Stimulated activated CD8-positive, alpha-beta memory T cell treated with anti-CD3 and anti-CD28 coated beads, Interleukin-12 subunit alpha, Interleukin-12 subunit beta, amount 100 ng/mL, for 24 hours (primary cell): ENCODE measurements around the gene TNFAIP2.

Source experiments
- DNase-seq: peaks from one replicate; pipeline ENCODE4 v3.0.0-alpha.2; 2020; ENCODE audit errors: extremely low read depth

TNFAIP2 gene

DNA sequence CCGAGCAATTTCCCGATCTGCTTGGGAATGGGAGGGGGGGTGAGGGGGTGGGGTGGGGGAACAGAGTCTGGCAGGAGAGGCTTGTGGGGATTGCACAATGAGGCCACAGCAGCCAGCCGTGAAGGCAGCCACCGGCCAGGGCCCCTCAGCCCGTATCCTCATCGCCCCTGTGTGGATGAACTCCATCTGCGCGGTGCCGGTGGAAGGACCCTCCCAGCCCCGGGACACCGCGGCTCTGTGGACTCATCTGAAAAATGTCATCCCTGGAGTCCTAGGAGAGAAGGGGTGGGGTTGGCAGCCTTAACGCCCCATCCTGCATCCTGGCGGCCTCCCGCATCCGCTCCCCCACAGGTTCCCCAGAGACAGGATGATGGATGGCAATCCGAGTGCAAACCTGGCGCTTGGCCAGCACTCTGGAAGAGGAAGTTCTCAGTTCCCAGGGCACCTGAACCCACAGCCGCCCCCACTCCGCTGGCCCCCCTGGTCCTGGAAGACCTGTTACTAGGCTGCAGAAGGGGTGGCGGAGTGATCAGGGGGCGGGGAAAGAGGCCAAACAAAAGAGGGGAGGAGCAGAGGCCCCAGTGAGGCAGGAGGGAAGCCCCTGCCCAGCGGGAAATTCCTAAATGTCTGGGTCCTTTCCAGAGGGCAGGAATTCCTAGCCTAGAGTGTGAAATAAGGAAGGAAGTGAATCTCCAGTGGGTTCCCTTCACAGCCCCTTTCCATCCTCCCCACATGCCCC lies 1.2 kb upstream of the TNFAIP2 start:
- DNase-seq: no peak

DNA sequence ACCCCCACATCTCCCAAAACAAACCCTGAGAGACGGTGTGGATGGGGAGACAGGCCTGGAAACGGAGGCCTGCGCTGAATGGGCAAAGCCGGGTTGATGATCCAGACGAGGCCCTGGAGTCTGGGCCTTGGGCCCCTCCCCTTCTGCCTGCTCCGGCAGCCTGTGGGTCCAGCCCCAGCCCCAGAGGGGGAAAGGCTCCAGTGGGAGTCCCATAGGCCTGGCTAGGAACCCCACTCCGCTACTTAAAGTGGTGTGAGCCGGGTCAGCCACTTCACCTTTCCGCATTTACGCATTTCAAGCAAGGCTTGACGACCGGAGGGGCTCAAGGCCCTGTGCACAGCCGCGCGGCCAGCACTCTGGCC lies 695 bp upstream of the TNFAIP2 start:
- DNase-seq: no peak

GRCh38 chr14:103123634-103124500 lies 606 bp downstream of the TNFAIP2 start:
- no peak for DNase-seq

- DNase-seq: no peak
Measured at GRCh38 chr14:103124501-103125001, 1.3 kb downstream of the TNFAIP2 start.

GRCh38 chr14:103125098-103126070 lies 2.1 kb downstream of the TNFAIP2 start:
- no peak for DNase-seq

- no peak for DNase-seq
Measured at GRCh38 chr14:103126088-103126872, 3.0 kb downstream of the TNFAIP2 start.

DNA sequence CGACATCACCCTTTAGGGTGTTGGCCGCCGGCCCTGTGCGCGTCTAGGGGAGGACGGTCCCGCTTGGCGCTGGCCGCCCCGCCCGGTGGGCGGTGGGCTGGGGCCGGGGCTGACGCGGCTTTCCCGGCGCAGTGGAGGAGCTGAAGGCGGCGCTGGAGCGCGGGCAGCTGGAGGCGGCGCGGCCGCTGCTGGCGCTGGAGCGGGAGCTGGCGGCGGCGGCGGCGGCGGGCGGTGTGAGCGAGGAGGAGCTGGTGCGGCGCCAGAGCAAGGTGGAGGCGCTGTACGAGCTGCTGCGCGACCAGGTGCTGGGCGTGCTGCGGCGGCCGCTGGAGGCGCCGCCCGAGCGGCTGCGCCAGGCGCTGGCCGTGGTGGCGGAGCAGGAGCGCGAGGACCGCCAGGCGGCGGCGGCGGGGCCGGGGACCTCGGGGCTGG lies 3.6 kb downstream of the TNFAIP2 start:
- DNase-seq: no peak

GRCh38 chr14:103127356-103127755 lies 4.1 kb downstream of the TNFAIP2 start:
- no peak for DNase-seq

DNA sequence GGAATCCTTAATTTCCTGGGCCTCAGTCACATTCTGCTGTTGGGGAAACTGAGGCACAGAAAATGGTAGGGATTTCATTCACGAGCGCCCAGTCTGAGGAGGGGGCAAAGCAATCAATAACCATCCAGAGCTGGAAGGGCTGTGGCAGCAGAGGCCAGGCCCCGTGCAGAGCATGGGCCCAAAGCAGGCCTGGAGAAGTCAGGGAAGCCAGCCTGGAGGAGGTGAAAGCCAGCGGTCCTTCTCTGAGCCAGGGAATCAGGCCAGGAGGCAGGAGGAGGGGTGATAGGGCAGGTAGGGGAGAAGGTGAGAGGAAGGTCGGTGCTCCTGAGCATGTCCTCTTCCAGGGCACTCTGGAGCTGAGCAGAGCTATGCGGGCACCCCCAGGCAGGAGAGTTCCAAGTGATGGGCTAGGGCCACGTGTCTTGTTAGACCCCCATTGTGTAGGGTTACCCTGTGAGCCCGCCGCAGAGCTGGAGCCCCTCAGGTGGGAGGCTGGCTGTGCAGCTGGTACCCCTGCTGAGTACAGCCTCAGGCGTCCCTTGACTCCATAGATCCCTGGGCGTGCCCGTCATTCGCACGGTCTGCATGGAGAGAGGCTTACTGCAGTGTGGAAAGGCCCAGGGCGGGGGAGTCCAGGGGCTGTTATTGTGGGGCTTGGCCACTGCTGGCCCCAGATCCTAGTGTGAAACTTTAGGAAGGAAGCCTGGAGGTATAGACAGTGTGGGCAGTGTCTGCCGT lies 4.8 kb downstream of the TNFAIP2 start:
- DNase-seq: no peak

DNA sequence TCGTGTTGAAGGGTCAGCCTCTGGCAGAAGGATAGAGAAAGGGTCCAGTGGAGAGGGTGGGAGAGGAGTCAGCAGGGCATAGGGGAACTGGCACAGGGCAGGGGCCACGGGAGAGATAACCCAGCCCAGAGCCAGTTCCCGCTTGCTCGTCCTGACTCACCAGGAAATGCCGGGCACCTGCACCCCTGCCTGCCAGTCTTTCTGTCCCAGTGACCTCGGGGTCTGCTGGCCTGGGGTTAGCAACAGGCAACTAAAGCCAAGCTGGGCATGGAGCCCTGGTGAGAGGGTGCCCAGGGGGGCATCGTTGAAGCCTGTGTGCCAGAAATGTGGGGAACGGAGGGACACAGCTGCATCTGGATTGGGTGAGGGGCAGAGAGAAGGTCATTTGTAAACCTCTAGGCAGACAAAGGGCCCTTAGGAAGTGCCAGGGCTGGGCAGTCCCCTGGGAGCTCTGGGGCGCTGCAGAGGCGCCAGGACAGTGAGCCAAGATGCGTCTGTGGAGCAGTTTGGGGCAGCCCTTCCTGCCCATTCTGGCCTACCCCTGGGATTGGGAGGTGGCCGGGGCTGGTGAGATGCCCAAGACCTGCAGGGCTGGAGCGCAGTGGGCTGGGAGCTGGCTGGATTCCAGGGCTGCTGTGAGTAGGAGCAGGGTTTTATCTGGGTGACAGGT lies 5.5 kb downstream of the TNFAIP2 start:
- no peak for DNase-seq

DNA sequence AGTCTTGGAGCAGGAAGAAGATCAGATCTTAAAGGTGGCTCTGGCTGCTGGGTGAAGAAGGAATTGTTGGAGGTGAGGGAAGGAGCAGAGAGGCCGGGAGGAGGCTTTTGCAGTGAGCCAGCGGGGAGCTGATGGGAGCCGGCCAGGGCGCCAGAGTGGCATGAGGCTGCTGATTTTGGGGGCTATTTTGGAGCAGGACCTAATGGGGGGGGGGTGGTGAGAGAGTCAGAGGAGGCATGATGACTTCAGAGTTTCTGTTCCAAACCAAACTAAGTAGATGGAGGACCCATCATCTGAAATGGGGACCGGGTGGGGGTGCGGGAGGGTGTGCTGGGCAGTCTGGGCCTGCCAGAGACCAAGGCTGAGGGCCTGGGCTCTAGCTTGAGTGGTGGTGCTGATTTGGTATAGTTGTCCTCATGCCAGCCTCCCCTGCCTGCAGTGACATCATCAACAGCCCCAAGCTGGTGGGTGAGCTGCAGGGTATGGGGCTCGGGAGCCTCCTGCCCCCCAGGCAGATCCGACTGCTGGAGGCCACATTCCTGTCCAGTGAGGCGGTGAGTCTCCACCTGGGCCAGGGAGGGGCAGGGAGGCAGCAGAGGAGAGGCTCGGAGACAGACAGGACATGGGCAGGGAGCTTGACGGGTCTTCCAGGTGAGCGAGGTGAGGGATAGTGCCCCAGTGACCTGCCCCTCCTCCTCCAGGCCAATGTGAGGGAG lies 6.2 kb downstream of the TNFAIP2 start:
- no peak for DNase-seq

DNA sequence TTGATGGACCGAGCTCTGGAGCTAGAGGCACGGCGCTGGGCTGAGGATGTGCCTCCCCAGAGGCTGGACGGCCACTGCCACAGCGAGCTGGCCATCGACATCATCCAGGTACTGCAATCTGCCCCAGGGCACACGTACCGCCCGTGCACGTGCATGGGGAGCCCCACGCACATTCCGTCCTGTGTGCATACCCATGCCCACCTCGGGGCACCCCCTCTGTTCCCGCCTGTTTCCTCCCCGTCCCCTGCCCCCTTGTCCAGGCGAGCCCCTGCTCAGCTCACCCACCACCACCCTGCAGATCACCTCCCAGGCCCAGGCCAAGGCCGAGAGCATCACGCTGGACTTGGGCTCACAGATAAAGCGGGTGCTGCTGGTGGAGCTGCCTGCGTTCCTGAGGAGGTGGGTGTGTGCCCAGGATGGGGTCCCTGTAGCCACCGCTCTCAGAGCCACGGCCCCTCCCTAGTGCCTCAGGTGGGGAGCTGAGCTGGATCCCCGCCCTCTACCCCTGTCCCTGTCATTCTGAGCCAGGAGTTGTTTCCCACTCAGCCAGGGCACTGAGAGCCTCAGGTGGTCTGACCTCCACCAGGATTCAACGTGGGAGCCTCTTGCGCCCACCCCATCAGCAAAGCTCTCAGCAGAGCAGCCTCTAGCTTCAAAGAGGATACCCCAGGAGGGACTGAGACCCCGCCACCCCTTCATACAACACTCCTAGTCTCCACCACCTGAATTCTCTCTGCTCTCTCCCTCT lies 6.9 kb downstream of the TNFAIP2 start:
- DNase-seq: no peak

GRCh38 chr14:103130965-103131364 lies 7.7 kb downstream of the TNFAIP2 start:
- no peak for DNase-seq

DNA sequence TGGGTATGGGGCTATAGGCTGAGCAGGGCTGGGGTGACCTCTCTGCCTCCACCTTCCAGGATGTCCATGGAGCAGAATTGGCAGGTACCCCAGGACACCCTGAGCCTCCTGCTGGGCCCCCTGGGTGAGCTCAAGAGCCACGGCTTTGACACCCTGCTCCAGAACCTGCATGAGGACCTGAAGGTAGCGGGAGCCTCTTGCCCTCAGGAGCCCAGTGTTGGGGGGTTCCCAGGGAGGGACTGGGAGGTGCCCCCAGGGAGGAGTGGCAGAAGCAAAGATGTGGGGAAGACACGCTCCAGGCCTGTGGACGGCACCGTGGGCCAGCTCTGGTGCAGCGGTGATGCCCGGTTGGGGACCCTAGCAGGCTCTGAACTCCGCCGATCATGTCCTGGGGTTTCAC lies 8.3 kb downstream of the TNFAIP2 start:
- DNase-seq: no peak

DNA sequence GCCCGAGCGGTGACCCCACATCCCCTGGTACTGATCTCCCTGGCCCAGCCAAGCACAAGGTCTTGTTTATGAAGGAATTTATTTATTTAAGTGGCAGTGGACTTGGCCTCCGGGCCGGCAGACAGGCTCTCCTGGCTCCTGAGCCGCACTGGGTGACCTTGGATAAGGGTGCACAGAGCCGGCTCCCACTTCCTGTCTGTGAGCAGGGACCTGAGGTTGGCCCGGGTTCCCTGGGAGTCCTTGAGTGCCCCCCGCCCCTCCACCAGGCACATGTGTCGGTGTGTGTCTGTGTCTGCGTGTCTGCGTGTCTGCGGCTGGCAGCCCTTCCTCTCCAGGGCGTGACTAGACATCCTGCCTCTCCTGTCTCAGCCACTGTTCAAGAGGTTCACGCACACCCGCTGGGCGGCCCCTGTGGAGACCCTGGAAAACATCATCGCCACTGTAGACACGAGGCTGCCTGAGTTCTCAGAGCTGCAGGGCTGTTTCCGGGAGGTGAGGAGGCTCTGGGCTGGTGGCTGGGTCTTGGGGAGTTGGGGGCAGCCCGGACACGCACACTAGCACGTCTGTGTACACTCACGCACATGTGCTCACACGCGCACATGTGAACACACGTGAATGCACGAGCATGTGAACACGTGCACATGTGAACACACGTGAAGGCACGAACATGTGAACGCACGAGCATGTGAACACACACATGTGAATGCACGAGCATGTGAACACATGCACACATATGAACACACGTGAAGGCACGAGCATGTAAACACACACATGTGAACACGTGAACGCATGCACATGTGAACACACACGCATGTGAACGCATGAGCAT lies 9.3 kb downstream of the TNFAIP2 start:
- DNase-seq: no peak

DNA sequence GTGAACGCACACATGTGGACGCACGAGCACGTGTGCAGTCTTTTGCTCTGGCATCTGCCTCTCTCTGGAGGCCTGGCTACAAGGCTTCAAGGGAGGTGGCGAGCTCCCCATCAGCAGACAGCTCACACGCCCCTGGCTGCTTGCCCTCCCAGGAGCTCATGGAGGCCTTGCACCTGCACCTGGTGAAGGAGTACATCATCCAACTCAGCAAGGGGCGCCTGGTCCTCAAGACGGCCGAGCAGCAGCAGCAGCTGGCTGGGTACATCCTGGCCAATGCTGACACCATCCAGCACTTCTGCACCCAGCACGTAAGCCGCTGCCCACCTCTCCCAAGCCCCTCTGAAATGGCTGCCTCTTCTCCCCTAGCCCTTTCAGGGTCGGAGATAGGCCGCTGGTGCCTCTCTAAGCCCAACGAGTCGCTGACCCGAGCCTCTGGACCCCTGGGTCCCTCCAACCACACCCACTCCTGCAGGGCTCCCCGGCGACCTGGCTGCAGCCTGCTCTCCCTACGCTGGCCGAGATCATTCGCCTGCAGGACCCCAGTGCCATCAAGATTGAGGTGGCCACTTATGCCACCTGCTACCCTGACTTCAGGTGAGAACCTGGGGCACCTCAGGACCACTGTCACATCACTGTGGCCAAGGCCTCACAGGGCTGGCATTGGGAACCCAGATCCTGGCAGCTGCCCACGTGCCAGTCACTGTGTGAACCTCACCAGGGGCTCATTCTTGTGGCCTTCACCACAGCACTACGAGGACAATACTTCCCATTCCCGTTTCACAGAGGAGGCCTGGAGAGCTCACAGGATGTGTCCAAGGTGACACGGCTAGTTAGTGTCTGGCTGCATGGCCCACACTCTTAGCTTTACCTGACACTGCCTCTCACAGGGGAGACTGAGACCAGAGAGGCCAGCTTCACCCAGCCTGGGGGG lies 10.2 kb downstream of the TNFAIP2 start:
- no peak for DNase-seq
